ENCODE data around the gene TAF1L. TPM values are rescaled to one million over a fixed set of nuclear protein-coding genes. Genes with fewer than 3 reads are reported as not detected.
"Not testable (repeated sequence)": the region's sequence is repeated elsewhere in the genome, so short reads cannot be mapped to it uniquely, and the experiment has no call there.

Gene TAF1L, protein sequence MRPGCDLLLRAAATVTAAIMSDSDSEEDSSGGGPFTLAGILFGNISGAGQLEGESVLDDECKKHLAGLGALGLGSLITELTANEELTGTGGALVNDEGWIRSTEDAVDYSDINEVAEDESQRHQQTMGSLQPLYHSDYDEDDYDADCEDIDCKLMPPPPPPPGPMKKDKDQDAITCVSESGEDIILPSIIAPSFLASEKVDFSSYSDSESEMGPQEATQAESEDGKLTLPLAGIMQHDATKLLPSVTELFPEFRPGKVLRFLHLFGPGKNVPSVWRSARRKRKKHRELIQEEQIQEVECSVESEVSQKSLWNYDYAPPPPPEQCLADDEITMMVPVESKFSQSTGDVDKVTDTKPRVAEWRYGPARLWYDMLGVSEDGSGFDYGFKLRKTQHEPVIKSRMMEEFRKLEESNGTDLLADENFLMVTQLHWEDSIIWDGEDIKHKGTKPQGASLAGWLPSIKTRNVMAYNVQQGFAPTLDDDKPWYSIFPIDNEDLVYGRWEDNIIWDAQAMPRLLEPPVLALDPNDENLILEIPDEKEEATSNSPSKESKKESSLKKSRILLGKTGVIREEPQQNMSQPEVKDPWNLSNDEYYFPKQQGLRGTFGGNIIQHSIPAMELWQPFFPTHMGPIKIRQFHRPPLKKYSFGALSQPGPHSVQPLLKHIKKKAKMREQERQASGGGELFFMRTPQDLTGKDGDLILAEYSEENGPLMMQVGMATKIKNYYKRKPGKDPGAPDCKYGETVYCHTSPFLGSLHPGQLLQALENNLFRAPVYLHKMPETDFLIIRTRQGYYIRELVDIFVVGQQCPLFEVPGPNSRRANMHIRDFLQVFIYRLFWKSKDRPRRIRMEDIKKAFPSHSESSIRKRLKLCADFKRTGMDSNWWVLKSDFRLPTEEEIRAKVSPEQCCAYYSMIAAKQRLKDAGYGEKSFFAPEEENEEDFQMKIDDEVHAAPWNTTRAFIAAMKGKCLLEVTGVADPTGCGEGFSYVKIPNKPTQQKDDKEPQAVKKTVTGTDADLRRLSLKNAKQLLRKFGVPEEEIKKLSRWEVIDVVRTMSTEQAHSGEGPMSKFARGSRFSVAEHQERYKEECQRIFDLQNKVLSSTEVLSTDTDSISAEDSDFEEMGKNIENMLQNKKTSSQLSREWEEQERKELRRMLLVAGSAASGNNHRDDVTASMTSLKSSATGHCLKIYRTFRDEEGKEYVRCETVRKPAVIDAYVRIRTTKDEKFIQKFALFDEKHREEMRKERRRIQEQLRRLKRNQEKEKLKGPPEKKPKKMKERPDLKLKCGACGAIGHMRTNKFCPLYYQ (N-terminal part only)
- under 1 TPM; 0.06 to 0.08 TPM for total RNA-seq

DNA sequence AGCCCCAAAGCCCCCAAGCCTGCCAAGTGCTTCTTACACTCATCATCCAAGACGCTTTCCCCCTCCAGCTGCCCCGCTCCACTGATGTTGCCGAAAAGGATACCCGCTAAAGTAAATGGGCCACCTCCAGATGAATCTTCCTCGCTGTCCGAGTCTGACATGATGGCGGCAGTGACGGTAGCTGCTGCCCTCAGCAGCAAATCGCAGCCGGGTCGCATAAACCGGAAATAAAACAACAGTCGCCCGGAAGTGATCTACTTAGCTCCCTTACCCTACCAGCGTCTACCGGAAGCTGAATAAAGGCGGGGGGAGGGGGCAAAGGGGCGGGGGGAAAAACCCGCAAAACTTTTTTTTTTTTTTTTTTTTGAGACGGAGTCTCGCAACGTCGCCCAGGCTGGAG is at the start of gene TAF1L:
Gene TAF1L, minus strand, starts transcription at position 308 of the 400 bp plus-strand sequence. Its CDS starts 90 bp downstream, at position 218.
- Mint-ChIP-seq H3K27ac (no peak within 1 kb of the TSS), H3K4me3 (no peak within 1 kb of the TSS)
- POLR2A ChIA-PET: no interaction called here

DNA sequence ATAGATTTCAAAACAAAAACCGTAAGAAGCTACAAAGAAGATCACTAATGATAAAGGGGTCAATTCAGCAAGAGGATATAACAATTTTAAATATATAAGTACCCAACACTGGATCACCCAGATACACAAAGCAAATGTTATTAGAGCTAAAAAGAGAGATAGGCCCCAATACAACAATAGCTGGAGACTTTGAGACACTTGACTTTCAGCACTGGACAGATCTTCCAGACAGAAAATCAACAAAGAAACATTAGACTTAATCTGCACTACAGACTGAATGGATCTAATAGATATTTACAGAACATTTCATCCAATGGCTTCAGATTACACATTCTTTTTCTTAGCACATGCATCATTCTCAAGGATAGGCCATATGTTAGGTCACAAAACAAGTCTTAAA is 46.3 kb upstream of the TAF1L start:
- POLR2A ChIA-PET: no interaction called here
- Mint-ChIP-seq H3K9me3 (peaks cover 9% of the 10 kb centered on the region), H3K36me3 (no peaks in the 10 kb centered on the region), H3K27ac (no peak overlapping the region), H3K27me3 (peaks cover 3% of the 10 kb centered on the region), H3K4me1 (no peaks in the 10 kb centered on the region), H3K4me3 (no peak overlapping the region)
- DNase-seq: no peak
- no peak for ATAC-seq (ENCODE audit: low read depth)

More for the DNA sequence above, at the start of gene TAF1L:
- no peaks in the 10 kb centered on the region for H3K9me3 Mint-ChIP-seq
- peaks cover 9% of the 10 kb centered on the region for H3K27me3 Mint-ChIP-seq
- ATAC-seq (ENCODE audit: low read depth): no peak
- H3K4me1 Mint-ChIP-seq: no peaks in the 10 kb centered on the region
- no peak for DNase-seq
- no peaks in the 10 kb centered on the region for H3K36me3 Mint-ChIP-seq

DNA sequence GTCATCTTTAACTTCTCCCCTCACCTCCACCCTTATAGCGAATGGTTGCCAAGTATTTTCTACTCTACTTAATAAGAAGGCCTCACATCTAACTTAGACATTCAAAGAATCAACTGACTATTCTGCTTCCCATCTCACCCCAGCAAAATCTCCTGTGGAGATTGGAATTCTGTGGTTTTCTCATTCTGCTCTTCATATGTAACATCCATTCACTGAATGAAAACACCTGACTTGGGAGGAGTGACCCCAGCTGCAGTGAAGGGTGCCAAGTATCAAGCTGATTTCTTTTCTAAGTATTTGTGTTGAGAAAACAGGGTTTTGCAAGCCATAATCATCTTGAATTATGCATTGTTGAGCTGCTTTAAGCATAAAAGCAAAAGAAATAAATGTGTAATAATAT is 42.5 kb upstream of the TAF1L start:
- ATAC-seq (ENCODE audit: low read depth) (no peak), DNase-seq (no peak)
- H3K4me3 Mint-ChIP-seq: no peak overlapping the region
- peaks cover 5% of the 10 kb centered on the region for H3K9me3 Mint-ChIP-seq
- POLR2A ChIA-PET: no interaction called here
- no peaks in the 10 kb centered on the region for H3K36me3 Mint-ChIP-seq
- peaks cover 3% of the 10 kb centered on the region for H3K27me3 Mint-ChIP-seq
- H3K4me1 Mint-ChIP-seq: no peaks in the 10 kb centered on the region
- H3K27ac Mint-ChIP-seq: no peak overlapping the region

DNA sequence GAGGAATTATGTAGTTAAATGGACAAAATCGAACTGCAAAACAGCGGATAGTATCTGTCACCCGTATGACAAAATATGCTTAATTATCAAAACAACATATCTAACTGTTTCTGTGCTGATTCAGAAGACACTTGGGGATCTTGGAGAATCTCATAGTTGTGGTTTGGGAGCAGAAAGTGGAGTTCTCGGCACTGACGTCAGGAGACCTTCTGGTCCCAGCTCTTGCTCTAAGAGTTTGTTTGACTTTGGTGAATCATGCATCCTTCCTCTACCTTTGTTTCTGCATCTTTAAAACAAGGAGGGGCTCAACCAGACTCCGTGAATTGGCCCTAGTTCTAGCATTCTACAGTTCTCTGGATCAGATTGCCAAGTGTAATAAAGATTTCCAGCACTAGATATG is 37.0 kb upstream of the TAF1L start:
- no peak for DNase-seq

DNA sequence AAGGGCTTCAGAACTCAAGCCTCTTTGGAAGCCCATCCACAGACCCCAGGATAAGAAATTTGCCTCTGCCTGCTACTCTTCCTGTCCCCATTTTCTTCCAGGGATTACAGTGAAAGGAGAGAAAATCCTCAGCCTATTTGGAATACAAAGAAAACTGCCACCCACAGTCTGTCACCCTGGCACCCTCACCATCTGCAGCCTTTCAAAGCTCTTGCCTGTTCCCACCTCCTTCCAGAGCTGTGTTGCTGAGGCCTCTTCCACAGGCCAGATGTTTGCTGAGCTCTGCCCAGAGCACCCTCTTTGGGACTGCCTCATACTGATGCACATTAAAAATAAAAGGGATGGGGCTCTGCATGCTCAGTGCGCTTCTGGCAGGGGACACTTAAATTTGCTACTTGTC is 35.9 kb upstream of the TAF1L start:
- ATAC-seq (ENCODE audit: low read depth): no peak
- H3K36me3 Mint-ChIP-seq: no peaks in the 10 kb centered on the region
- POLR2A ChIA-PET: no interaction called here
- H3K4me1 Mint-ChIP-seq: no peaks in the 10 kb centered on the region
- no peaks in the 10 kb centered on the region for H3K9me3 Mint-ChIP-seq
- H3K27me3 Mint-ChIP-seq: no peaks in the 10 kb centered on the region
- no peak for DNase-seq
- no peak overlapping the region for H3K27ac Mint-ChIP-seq
- no peak overlapping the region for H3K4me3 Mint-ChIP-seq

More for the DNA sequence above, 37.0 kb upstream of the TAF1L start:
- ATAC-seq (ENCODE audit: low read depth): no peak
- Mint-ChIP-seq H3K4me1 (no peaks in the 10 kb centered on the region), H3K27ac (no peak overlapping the region), H3K4me3 (no peak overlapping the region), H3K9me3 (no peaks in the 10 kb centered on the region), H3K36me3 (no peaks in the 10 kb centered on the region), H3K27me3 (no peaks in the 10 kb centered on the region)
- POLR2A ChIA-PET: no interaction called here

DNA sequence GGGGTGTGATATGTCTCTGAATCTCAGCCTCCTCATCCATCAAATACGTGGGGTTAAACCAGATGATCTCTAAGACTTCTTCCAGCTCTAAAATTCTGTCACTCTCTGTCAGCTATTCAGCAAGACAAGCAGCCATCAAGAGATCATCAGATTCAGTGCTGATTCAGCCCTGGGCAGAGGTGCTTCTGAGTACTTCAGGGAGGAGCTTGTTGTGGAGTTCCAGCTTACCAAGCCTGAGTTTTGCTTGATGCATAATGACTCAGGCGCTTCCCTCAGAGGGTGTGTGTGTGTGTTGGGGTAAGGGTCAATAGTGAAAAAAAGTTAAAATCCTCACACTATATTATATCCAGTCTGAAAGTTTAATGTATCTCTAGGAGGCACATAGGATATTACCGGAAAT is 29.6 kb upstream of the TAF1L start:
- peaks cover 2% of the 10 kb centered on the region for H3K27me3 Mint-ChIP-seq
- POLR2A ChIA-PET: no interaction called here

DNA sequence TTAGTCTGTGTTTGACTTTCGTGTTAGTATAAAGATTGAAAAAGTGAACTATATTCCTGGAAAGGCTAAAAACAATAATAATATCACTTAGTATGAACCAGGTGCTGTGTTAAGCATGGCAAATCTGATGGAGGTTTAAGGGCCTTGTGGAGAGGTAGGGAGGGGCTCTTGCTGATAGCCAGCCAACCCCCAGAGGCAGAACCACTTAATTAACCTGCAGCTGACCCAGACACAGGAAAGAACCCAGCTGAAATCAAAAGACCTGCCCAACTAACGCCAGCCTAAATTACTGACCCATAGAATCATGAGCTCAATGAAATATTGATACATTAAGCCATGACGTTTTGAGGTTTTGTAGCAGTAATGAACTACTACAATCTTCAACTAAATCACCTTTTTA is 28.3 kb upstream of the TAF1L start:
- no peaks in the 10 kb centered on the region for H3K4me1 Mint-ChIP-seq
- no peaks in the 10 kb centered on the region for H3K36me3 Mint-ChIP-seq
- no peak overlapping the region for H3K4me3 Mint-ChIP-seq
- H3K9me3 Mint-ChIP-seq: no peaks in the 10 kb centered on the region
- ATAC-seq (ENCODE audit: low read depth): no peak
- DNase-seq: no peak
- POLR2A ChIA-PET: no interaction called here
- H3K27me3 Mint-ChIP-seq: peaks cover 2% of the 10 kb centered on the region
- H3K27ac Mint-ChIP-seq: no peak overlapping the region

More for the DNA sequence above, 29.6 kb upstream of the TAF1L start:
- DNase-seq (no peak), ATAC-seq (ENCODE audit: low read depth) (no peak)
- Mint-ChIP-seq H3K4me3 (no peak overlapping the region), H3K27ac (no peak overlapping the region), H3K4me1 (no peaks in the 10 kb centered on the region), H3K36me3 (no peaks in the 10 kb centered on the region), H3K9me3 (no peaks in the 10 kb centered on the region)

DNA sequence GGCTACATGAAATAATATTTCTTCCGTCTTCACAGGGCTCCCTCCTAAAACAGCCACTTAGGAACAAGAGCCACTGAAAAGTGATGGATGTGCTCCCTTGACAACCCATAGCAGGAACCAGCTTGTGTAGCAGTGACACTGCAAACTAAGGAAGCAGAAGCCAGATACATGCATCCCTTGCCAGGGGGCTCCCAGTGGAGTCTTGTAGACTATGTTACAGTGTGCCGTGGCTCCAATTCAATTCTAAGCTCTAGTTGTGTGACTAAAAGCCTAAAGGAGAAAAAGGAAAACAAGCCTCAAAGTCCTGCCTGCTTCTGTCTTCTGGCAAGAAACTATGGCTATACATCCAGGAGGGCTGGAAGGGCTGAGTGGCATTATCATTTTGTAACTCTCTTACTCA is 12.2 kb upstream of the TAF1L start:
- no peaks in the 10 kb centered on the region for H3K4me1 Mint-ChIP-seq
- H3K9me3 Mint-ChIP-seq: no peaks in the 10 kb centered on the region
- no peak overlapping the region for H3K27ac Mint-ChIP-seq
- H3K36me3 Mint-ChIP-seq: no peaks in the 10 kb centered on the region
- H3K27me3 Mint-ChIP-seq: peaks cover 2% of the 10 kb centered on the region
- POLR2A ChIA-PET: no interaction called here
- DNase-seq (no peak), ATAC-seq (ENCODE audit: low read depth) (no peak)
- no peak overlapping the region for H3K4me3 Mint-ChIP-seq

DNA sequence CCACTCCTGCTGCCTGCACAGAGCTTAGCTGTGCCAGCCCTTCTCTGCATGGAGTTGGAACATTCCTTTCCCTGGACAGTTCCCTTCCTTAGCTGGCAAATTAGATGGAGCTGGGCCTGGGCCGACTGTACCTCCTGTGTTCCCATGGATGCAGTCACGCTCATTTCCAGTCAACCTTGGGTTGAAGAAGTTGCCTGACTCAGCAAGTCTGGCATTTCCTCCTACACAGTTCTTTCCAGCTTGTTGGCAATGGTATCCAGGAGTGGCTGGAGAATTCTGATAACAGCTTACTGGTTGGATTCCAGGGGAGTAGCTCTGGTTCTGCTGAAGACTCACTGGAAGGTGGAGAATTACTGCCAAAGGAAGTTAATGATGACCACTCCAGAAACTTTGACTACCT is 9.2 kb upstream of the TAF1L start:
- H3K27me3 Mint-ChIP-seq: peaks cover 11% of the 10 kb centered on the region
- H3K4me1 Mint-ChIP-seq: no peaks in the 10 kb centered on the region
- no peaks in the 10 kb centered on the region for H3K9me3 Mint-ChIP-seq
- no peak for ATAC-seq (ENCODE audit: low read depth)
- no peak overlapping the region for H3K4me3 Mint-ChIP-seq
- no peaks in the 10 kb centered on the region for H3K36me3 Mint-ChIP-seq
- no peak for DNase-seq
- POLR2A ChIA-PET: no interaction called here
- H3K27ac Mint-ChIP-seq: no peak overlapping the region

DNA sequence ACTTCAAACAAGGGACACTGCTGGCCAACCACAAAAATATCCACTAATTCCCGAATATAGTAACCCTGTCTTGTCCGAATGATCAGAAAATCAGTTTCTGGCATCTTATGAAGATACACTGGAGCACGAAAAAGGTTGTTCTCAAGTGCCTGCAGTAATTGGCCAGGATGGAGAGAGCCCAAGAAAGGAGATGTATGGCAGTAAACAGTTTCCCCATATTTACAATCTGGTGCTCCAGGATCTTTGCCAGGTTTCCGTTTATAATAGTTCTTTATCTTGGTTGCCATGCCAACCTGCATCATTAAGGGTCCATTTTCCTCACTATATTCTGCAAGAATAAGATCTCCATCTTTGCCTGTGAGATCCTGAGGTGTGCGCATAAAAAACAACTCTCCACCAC is 2.3 kb downstream of the TAF1L start:
- H3K9me3 Mint-ChIP-seq; DNase-seq; H3K4me3 Mint-ChIP-seq; ATAC-seq (ENCODE audit: low read depth); H3K36me3 Mint-ChIP-seq; H3K4me1 Mint-ChIP-seq; POLR2A ChIA-PET; H3K27ac Mint-ChIP-seq; H3K27me3 Mint-ChIP-seq: not testable (repeated sequence)

DNA sequence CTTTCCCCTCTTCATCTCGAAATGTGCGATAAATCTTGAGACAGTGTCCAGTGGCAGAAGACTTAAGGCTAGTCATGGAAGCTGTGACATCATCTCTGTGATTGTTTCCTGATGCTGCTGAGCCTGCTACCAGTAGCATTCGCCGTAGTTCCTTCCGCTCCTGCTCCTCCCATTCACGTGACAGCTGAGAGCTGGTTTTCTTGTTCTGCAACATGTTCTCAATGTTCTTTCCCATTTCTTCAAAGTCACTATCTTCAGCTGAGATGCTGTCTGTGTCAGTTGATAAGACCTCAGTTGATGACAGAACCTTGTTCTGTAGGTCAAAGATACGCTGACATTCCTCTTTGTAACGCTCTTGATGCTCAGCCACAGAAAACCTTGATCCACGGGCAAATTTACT is 3.5 kb downstream of the TAF1L start:
- no peak overlapping the region for H3K4me3 Mint-ChIP-seq
- H3K27ac Mint-ChIP-seq: no peak overlapping the region
- no peak for DNase-seq
- no peaks in the 10 kb centered on the region for H3K36me3 Mint-ChIP-seq
- no peak for ATAC-seq (ENCODE audit: low read depth)
- no peaks in the 10 kb centered on the region for H3K9me3 Mint-ChIP-seq
- POLR2A ChIA-PET: no interaction called here
- H3K4me1 Mint-ChIP-seq: no peaks in the 10 kb centered on the region
- H3K27me3 Mint-ChIP-seq: no peaks in the 10 kb centered on the region

DNA sequence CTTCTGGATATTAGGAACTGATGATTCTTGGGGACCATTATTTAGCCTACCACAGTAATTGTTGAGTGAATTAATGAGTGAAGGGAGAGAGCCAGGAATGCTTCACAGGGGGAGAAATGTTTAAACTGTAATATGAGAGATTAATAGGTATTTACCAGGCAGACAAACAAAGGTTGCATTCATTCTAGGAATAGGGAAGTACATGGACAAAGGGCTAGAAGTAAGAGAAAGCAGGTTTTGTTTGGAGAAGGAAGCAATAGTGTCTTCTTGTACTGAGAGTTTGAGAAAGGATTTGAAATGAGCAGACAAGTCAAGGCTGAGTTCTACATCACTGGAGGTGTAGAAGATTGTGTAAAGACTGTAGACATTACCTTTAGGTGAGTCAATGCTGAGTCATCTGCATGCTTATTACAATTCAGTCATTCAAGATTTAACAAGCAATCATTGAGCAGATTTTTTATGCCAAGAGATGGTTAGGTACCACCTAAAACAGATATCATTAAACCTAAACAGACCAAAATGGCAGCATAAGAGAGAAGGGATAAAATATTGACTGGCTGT is 8.0 kb downstream of the TAF1L start:
- no peak for DNase-seq
- no peak overlapping the region for H3K27ac Mint-ChIP-seq
- H3K4me3 Mint-ChIP-seq: no peak overlapping the region
- ATAC-seq (ENCODE audit: low read depth): no peak
- no peaks in the 10 kb centered on the region for H3K36me3 Mint-ChIP-seq
- H3K4me1 Mint-ChIP-seq: no peaks in the 10 kb centered on the region
- H3K27me3 Mint-ChIP-seq: peaks cover 2% of the 10 kb centered on the region
- no peaks in the 10 kb centered on the region for H3K9me3 Mint-ChIP-seq
- POLR2A ChIA-PET: no interaction called here

DNA sequence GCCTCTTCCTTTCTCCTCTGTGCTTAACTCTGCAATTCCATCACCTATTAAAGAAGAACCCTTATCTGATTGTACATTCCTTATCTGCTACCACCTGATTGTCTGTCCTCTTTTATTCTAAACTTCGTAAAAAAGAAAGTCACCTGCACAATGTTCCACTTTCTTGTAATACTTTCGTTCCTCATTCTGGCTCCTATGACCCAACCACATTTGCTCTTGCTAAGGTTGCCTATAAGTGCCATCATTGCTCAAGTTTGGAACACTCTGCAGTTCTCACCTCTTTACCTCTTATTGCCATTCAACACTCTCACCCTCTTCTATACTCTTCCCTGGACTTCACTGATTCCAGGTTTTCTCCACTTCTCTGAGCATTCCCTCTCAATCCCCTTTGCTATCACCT is 10.1 kb downstream of the TAF1L start:
- no peak for DNase-seq
- Mint-ChIP-seq H3K36me3 (no peaks in the 10 kb centered on the region), H3K4me3 (no peak overlapping the region), H3K4me1 (no peaks in the 10 kb centered on the region), H3K27me3 (peaks cover 5% of the 10 kb centered on the region), H3K9me3 (no peaks in the 10 kb centered on the region), H3K27ac (no peak overlapping the region)
- POLR2A ChIA-PET: no interaction called here
- ATAC-seq (ENCODE audit: low read depth): no peak

Data from activated naive CD8-positive, alpha-beta T cell treated with anti-CD3 and anti-CD28 coated beads, Interleukin-2, amount 10 ng/mL, durations not matched to agents 7 days and 5 days (primary cell).